GM19324 (cell line): ENCODE data around the gene TMEM147.
A peak's percentile ranks its signal among the peaks of the same experiment; 100 is the strongest.

Source experiments
- ATAC-seq: cut with Tn5 transposase; IDR thresholded peaks from one replicate; pipeline ENCODE4 v1.9.1; 2021; ENCODE audit warnings: mild to moderate bottlenecking, moderate library complexity; ENCODE audit not compliant: unreplicated experiment, low FRiP score

The TMEM147 gene, protein sequence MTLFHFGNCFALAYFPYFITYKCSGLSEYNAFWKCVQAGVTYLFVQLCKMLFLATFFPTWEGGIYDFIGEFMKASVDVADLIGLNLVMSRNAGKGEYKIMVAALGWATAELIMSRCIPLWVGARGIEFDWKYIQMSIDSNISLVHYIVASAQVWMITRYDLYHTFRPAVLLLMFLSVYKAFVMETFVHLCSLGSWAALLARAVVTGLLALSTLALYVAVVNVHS

DNA sequence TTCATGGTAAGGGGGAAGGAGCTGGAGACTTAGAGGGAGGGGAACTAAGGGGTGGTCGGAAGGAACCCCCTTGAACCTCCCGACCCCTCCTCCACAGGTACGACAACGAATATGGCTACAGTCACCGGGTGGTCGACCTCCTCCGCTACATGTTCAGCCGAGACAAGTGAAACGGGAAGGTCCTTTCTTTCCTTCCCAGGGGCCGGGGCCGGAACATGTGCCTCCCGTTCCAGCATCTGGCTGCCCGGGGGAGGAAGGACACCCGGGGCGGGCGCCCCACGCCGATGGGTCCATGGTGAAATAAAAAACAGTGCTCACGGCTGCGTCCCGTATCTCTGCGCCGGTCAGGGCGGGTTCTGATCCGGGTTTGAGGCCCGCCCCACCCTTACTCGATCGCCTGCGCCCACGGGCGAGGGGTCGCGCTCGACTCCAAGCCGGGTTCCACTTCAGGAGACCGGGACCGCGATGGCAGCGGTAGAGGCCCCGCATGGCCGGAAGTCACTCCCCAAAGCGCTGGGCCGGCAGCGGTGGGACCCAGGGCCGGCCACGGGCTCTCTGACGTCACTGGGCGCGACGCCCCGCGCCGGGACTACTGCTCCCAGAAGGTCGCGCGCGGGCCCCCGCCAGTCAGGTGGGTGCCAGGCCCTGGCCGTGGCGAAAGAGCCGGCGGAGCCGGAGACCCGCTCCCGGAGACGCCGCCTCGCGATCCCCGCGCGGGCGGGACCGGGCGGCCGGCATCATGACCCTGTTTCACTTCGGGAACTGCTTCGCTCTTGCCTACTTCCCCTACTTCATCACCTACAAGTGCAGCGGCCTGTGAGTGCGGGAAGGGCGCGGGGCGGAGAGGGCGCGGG is at the start of gene TMEM147:
Gene TMEM147, plus strand, starts transcription at position 626 of the 854 bp plus-strand sequence. Its CDS starts 114 bp downstream, at position 740.
- peak; percentile 86 for ATAC-seq

DNA sequence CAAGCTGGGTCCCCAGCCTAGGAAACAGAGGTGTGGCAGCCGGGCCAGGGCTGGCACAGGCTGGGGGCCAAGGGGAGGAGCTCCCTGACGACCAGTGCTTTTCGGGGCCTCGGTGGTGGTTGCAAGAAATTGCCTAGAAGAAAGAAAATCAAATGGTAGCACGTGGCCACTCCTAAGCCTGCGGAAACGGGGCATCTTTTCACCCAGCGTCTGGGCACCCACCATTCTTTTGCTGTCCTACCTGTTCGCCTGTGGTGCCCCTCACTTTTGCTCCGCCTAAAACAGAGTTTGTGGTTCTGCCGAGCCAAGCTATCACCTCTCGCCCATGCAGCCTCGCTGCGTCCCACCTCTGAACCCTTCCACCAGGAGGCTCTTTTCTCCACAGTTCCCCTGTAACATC is 48.0 kb upstream of the TMEM147 start:
- ATAC-seq: no peak

DNA sequence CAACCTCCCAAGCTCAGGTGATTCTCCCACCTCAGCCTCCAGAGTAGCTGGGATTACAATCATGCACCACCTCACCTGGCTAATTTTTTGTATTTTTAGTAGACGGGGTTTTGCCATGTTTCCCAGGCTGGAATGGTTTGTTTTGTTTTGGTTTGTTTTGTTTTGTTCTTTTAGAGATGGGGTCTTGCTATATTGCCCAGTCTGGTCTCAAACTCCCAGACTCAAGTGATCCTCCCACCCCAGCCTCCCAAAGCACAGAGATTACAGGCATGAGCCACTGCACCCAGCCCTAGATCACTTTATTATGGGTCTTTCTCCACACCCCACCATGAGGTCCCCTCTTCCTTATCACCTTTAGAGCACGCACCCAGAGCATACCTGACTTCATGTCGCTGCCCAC is 47.2 kb upstream of the TMEM147 start:
- no peak for ATAC-seq

DNA sequence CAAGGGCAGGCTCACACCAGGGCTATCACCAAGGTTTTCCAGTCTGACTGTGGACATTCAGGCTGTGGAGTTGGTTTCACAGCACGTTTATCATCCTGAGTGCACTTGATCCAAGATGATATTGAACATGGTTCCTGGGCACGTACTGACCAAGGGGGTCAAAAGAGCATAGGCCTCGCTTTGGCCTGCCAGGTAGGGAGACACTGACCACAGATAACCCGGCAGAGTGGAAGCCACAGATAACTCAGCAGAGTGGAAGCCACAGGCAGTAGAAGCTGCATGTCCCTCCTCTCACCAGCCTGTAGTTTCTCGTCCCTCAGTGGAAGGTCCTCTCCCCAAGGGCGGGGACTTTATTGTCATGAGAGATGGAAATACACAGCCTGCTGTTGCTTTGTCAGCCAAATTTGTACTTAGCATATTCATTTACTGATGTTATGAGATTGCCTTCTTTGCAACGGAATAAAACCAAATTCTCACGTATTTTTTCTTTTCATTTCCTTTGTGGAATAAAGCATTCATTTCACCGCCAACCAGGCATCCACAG is 46.4 kb upstream of the TMEM147 start:
- ATAC-seq: no peak

DNA sequence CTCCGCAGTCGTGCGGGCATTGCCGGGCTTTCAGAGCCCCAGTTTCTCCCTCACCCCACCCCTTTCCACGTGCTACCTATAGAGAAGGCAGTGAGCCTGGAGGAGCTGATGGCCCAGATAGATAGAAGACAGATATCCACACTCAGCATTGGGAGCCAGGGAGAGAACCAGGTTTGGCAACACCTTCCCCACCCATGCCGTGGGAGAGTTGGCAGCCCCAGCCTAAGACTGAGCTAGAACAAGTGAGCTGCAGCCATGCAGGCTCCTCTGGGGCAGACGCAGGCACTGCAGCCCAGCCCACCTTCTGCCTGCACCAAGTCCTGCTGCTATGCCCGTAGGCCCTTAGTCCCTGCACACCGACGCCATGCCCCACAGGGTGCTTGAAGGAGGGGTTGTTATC is 44.8 kb upstream of the TMEM147 start:
- ATAC-seq: no peak

DNA sequence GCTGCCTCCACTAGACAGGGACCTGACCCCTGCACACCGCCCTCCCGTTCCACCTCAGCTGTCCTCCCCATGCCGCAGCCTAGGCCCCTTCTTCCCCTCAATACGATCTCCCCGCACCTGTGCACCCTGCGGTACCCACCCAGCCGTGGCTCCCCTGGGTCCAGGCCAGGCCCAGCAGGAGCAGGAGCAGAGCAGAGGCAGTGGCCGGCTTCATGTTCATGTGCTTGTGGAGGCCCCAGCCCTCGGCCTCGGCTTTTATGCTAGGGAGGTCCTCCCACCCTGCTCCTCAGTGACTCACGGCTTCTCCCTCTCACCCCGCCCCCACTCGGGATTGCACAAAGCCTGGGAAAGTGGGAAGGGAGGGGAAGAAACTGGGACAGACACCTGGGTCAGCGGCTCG is 43.7 kb upstream of the TMEM147 start:
- no peak for ATAC-seq

DNA sequence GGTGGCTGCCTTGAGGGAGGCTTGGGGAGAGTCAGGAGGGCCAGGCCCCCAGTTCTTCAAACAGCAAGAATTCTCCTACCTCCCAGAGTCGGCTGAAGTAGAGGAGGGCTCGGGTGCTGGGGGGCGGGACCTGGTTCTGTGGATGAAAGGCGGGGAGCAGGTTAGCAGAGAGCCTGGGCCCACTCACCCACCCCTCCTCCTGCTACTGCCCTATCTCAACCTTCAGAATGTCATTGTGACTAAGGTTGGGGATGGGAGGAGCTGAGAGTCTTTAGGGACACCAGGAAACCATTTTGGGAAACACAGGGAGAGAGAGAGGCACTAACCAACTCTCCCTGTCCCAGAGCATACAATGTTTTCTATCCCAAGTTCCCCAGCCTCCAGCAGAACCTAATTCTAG is 42.7 kb upstream of the TMEM147 start:
- no peak for ATAC-seq

DNA sequence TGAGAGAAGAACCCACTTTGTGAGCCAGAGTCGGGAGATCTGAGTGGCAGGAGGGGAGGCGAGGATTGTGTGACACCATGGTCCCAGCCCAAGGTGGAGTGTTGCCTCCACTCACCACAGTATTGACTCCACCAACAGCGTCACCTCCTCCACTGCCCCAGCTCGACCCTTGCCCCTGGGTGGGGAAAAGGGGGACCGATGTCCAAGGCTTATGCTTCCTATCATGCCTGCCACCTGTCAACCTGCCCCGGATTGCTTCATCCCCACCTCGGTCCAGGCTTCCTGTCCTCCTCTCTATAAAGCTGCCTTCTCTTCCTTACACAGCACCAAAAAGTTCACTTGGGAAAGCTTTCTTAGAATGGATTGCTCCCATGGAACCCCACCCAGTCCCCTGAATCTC is 39.4 kb upstream of the TMEM147 start:
- no peak for ATAC-seq

DNA sequence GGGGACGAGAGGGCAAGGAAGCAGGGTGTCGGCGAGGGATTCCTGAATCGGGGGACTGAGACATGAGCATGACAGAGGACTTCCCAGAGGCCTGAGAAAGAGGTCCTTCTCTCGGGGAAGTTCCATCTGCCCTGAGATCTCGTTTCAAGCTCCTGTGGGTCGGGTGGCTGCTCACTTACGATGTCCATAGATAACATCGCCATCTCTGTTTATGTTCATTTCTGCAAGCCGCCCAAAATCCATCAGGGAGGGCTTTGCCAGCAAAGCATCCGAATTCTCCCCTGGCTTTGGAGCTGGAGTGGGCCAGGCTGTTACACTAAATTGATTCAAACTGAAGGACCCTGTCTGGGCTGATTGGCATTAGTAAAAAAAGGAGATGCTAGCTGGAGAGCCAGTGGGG is 37.9 kb upstream of the TMEM147 start:
- no peak for ATAC-seq

DNA sequence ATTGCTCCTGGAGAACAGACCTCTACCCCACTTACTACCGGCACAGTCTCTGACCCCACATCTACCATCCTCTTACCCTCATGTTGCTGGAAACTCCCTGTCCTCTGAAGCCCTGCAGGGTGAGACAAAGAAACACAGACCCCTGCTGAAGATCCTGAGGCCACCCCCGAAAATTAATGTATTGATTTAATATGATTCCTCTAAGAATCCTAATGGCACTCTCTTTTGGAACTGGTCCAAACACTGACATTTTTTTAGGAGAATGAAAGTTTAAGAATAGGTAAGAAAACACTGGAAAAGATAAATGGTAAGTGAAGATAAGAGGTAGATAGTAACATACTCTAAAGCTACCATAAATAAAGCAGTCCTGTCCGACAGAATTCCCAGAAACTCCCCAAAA is 37.3 kb upstream of the TMEM147 start:
- no peak for ATAC-seq

DNA sequence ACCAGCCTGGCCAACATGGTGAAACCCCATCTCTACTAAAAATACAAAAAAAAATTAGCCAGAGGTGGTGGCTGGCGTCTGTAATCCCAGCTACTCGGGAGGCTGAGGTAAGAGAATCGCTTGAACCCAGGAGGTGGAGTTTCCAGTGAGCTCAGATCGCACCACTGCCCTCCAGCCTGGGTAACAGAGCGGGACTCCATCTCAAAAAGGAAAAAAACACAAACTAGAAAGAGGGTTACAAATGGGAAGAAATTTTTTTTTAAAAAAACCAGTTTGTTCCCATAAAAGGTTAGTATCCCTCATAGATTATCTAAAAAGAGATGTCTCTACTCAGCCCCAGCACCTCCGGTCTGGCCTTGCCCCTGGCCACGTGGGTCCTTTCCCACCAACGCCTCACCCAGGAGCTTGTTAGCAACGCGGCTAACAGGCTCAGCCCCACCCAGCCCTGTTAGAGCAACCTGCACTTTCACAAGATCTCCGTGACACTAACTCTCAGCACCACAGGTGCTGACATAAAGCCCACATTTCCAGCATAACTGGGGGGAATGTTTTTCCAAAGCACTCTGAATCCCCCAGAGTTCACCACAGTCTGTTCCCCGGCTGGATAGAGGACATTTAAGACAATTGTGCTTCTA is 36.3 kb upstream of the TMEM147 start:
- no peak for ATAC-seq

DNA sequence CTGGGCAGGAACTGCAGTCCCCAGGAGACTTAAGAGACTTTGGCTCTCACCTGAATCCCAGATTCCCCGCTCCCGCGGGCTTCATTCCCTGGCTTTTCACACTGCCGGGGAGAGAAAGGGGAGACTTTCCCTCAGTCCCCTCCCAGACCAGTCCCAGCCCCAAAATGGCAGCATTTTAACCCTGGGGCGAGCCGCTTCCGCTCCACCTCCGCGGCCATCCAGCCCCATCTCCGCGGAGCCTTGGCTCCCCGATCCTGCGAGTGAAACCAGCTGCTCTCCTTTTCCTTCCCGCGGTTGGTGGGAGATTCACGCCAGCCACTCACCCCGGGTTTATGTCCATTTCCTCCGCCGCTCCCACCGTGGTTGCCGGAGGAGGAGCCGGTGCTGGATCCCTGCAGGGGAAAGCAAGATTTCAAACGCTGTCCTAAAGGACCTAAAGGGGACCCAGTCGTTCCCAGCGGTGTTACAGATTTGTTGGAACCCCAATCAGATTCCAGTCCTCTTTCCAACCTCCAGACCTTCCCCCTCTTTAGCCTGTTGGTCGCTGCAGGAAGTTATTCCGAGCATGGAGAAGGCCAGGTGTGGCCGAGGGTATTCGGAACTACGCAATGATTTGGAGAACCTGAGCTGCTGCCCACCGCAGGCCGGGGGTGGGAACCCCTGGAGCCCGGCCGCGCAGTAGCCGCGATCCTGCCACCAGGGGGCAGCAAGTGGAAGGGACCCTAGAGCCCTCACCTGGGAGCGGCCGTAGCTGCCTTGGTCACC is 35.4 kb upstream of the TMEM147 start:
- no peak for ATAC-seq

DNA sequence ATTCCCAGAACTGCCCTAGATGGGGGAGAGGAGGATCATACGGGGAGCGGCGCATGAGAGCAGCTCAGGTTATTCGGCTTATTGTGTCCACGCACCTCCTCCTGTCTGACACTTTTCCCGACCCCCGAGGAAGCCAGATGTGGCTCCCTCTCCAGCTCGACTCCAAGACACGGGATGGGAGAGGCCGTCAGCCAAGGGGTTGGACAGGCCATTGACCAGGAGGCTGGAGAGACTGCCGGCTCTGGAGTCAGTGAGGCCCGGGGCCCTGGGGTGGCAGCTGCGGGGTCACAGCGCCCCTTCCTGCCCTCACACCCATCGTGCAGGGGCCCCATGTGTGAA is 34.8 kb upstream of the TMEM147 start:
- no peak for ATAC-seq

DNA sequence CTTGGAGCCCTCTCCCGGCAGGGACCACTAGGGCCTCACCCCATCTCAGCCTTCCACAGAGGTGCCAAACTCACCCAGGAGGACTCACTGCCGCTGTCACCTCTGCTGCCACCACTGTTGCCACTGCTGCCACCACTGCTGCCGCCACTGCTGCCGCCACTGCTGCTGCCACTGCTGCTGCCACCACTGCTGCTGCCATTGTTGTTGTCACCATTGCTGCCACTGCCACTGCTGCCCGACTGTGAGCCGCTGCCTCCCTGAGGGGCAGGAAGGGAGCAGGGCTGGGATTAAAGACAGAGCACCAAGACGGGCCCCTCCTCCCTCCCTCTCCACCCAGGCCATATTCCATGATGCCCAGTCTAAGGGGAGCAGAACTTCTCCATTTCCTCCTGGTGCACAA is 34.1 kb upstream of the TMEM147 start:
- ATAC-seq: no peak

DNA sequence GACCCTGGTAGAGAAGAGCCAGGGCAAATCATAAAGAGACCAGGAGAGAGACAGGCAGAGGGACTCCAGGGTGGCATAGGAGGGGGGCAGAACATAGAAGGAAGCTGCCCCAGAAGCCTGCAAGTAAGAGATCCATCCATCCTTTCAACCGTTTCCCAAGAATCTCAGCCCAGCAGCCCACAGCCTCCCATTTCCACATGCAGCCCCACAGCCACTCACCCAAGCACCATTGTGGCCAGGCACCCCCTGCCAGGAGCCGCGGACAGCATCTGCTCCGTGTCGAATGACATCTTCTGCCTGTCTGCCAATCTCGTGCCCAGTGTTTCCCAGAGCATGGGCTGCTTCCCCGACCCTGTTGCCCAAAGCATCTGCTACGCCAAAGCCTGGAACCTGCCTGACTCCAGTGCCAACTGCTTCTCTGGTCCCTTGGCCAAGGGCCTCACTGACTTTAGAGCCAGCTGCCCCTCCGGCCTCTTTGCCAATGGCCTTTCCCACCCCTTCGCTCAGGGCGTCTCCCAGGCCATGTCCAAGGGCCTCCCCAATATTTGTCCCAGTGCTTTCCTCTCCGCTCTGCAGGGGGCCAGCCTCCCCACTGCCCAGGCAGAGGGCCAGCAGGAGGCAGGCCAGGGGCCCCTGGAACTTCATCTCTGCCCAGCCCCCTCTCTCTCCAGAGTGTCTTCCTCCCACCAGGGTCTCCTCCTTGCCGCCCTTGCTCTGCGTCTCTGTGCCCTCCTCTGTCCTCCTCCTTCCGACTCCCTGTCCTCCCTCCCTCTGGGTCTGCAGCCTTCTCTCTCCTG is 32.4 kb upstream of the TMEM147 start:
- ATAC-seq: no peak

DNA sequence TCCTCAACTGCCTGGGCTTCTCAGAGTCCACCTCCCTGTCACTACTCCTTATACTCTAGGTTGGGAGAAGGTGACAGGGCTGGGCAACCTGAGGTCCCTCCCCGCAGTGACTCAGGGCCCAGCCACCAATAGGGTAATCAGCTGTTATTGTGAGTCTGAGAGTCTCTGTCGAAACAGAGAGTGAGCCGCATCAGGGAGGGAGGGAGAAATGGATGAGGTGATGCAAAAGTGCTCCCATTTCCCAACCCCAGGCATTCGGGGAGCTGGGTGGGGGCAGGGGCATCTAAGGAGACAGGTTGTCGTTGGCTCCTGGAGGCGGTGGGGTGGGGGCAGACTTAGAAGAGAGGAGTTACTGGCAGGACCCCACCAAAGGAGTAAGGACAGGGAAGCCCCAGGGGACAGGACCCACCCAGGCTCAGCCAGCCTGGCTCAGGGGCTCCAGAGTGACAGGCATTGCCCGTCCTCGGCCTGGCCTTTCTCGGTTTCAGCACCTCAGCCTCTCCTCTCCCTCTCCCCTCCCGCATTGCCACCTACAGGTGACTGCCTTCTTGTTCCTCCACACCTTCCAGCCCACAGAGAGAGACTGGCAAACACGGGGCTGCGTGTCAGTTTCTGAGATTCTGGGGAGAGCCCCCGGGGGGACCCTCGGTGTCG is 31.7 kb upstream of the TMEM147 start, which contains the start of gene DMKN:
Gene DMKN, minus strand, starts transcription at position 22 of the 654 bp plus-strand sequence. CDS start 174 bp downstream, outside the sequence.
- no peak for ATAC-seq

DNA sequence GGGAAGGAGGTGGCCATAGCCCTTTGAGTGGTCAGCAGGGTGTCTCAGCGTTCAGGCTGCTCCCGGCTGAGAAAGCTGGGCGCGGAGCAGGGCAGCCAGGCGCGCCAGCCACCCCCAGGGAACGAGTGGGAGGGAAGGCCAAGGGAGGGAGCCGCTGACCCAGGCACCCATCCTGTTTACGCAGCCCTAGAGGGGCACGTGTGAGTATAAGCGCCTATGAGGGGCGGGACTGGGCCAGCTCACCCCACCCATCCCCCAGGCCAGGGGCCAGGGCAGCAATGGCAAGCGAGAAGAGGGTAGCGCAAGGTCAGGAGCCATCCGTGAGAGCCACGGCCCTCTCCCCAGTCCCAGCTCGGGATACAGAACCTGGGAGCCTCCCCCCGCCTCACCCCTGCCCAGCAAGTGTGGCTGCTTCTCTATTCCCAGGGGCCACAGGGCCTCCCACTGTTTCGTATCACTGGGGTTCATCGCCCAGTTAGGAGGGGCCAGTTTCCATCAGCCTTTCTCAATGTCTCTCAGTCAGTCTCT is 31.1 kb upstream of the TMEM147 start:
- no peak for ATAC-seq

DNA sequence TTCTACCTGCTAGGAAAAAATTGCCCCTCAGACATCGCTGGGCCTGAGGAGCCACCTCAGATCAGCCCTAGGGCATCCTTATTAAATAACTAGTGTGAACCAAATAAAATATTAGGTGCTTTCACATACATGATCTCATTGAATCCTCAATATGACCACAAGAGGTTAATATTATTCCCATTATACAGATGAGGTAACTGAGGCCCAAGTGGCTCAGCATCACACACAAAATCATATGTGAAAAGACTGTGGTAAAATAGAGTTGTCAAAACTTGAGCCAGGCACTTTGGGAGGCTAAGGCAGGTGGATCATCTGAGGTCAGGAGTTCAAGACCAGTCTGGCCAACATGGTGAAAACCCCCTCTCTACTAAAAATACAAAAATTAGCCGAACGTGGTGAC is 29.1 kb upstream of the TMEM147 start:
- no peak for ATAC-seq

DNA sequence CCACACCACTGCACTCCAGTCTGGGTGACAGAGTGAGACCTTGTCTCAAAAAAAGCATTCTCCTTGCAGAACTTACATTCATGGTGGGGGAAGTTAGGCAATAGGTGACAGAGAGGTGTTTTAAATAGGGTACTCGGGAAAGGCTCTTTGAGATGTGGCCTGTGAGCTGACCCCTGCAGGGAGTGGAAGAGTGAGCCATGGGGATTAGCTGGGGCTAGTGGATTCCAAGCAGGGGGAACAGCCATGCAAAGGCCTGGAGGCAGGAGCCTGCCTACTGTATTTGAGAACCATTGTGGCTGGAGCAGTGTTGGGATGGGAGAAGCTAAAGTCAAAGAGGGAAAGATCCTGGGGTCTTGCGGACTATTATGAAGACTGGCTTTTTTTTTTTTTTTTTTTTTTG is 28.1 kb upstream of the TMEM147 start:
- ATAC-seq: no peak
